Adrenal gland (tissue), 12 donors: ENCODE measurements around the gene NOL4L. TPM values are rescaled to one million over a fixed set of nuclear protein-coding genes. Genes with fewer than 3 reads are reported as not detected.

Experiments used
- DNase-seq, 7 donors: peaks; one replicate each; pipeline ENCODE4 v3.0.0-alpha.2; 2019 to 2020
- H3K27ac ChIP-seq, 5 donors: fragments of 200-600 bp; sonication (generic) in 4 of 5; 1 replicate in 3 of 5; 2 replicates in 2 of 5; pipeline versions ENCODE4 v1.5.1 to v1.8.0; 2016 to 2020; ENCODE audit warnings: mild to moderate bottlenecking in 1 of 5
- H3K27me3 ChIP-seq: fragments of 200-600 bp; 2 replicates; pipeline ENCODE4 v1.8.0; 2021
- H3K36me3 ChIP-seq, 2 donors: fragments of 200-600 bp; replicated peaks in 1 of 2; 1 replicate in 1 of 2; 2 replicates in 1 of 2; pipeline versions ENCODE4 v1.5.1 to v1.8.0; 2018 to 2022
- H3K4me1 ChIP-seq, 2 donors: fragments of 200-600 bp; replicated peaks in 1 of 2; 1 replicate in 1 of 2; 2 replicates in 1 of 2; pipeline versions ENCODE4 v1.5.1 to v1.8.0; 2018 to 2021
- H3K4me3 ChIP-seq, 4 donors: fragments of 200-600 bp; sonication (generic) in 3 of 4; one replicate each; pipeline ENCODE4 v1.5.1; 2016 to 2018
- H3K9me3 ChIP-seq, 3 donors: fragments of 200-600 bp; sonication (generic) in 1 of 3; replicated peaks in 1 of 3; 1 replicate in 2 of 3; 2 replicates in 1 of 3; pipeline versions ENCODE4 v1.5.1 to v1.8.0; 2016 to 2021
- CTCF ChIP-seq, 6 experiments: fragments of 450-650 bp in 4 of 6; fragments of 200-600 bp in 2 of 6; sonication (generic) in 1 of 6; IDR thresholded peaks; 1 replicate in 5 of 6; 2 replicates in 1 of 6; pipeline versions ENCODE4 v1.5.1 to v1.8.0; 2016 to 2021; ENCODE audit warnings: antibody characterized with exemption in 6 of 6, mild to moderate bottlenecking in 2 of 6, moderate library complexity in 1 of 6
- POLR2A ChIP-seq, 2 donors: fragments of 450-650 bp; IDR thresholded peaks; one replicate each; pipeline ENCODE4 v1.6.1; 2017; ENCODE audit warnings: antibody characterized with exemption in 2 of 2, mild to moderate bottlenecking in 2 of 2, moderate library complexity in 1 of 2
- WGBS, 4 donors: extraction: QIAGEN DNeasy Blood & Tissue Kit in 2 of 4; methylation state at CpG; one replicate each; pipeline versions ENCODE4 v1.1.5 to v1.1.7; 2013 to 2017; 5-methylcytosine and 5-hydroxymethylcytosine counted together
- intact Hi-C, 2 donors: fragments of 100-400 bp; cut with DNase I; formaldehyde crosslinking; loops; one replicate each; pipeline versions ENCODE4 v1.14.1 to v1.15.0; 2022 to 2023
- polyA plus RNA-seq, 3 donors: library from polyadenylated mRNA; stranded (reverse); fragments of 200-250 nt in 2 of 3; fragments of 350-450 nt in 1 of 3; fragmentation: Illumina TruSeq in 1 of 3; extraction: RNeasy Lipid Tissue Mini Kit (QIAGEN cat#74804) in 1 of 3; gene quantifications; one replicate each; pipeline ENCODE4 v1.2.3, GENCODE V29; 2013 to 2014
- total RNA-seq, 9 donors: library from RNA; depleted of rRNA in 4 of 9; stranded (reverse); fragments of >200 nt in 4 of 9; fragments of 120-200 nt in 1 of 9; fragmentation: NEBNext Ultra II Directional in 1 of 9; extraction: Animal tissue kit (Norgen Biotek cat#: 25700) in 1 of 9; gene quantifications; one replicate each; pipeline versions ENCODE4 v1.1.0 to v1.2.4, GENCODE V29; 2013 to 2023
- donor health status: healthy with polysubstance abuse.
- donor health status: Bipolar disorder and iron deficiency.
- donor health status: DM: yes; HTN: yes; CAD: no.
- donor health status: DM: no; HTN: no; CAD: no.
- donor health status: DM: no; HTN: no; CAD: no.
- donor health status: DM: yes; HTN: yes; CAD: no.

Gene NOL4L
- total and polyA plus RNA-seq, 12 donors = 6.4 to 30.4 (median 15.7) TPM

GRCh38 chr20:32572271-32572968 is 12.7 kb downstream of the NOL4L start:
- H3K9me3 ChIP-seq = no peaks in the 10 kb centered on the region
- H3K27ac ChIP-seq = no peak overlapping the region
- DNase-seq = no peak
- no peaks in the 10 kb centered on the region for H3K36me3 ChIP-seq
- no peak for TF ChIP-seq CTCF (IDR thresholded peaks at IDR 0.05)
- TF ChIP-seq POLR2A (IDR thresholded peaks at IDR 0.05) = no peak
- intact Hi-C loops = no loop called here
- H3K27me3 ChIP-seq = no peaks in the 10 kb centered on the region
- WGBS, 4 donors = 84 to 90% (median 87%) methylated on average over 15 of the region's 15 CpGs
- H3K4me1 ChIP-seq = peaks cover 0 to 31% of the 10 kb centered on the region in 2 donors
- no peak overlapping the region for H3K4me3 ChIP-seq

- intact Hi-C loops = no loop called here
- WGBS, 4 donors = 74 to 88% (median 82%) methylated on average over 8 to 9 of the region's 9 CpGs
- H3K27ac ChIP-seq = no peak overlapping the region
- no peak for DNase-seq
- no peaks in the 10 kb centered on the region for H3K36me3 ChIP-seq
- H3K4me1 ChIP-seq = peaks cover 0 to 31% of the 10 kb centered on the region in 2 donors
- no peaks in the 10 kb centered on the region for H3K27me3 ChIP-seq
- no peaks in the 10 kb centered on the region for H3K9me3 ChIP-seq
- no peak overlapping the region for H3K4me3 ChIP-seq
- TF ChIP-seq CTCF (IDR thresholded peaks at IDR 0.05) (no peak), POLR2A (IDR thresholded peaks at IDR 0.05) (no peak)
These were observed 13.6 kb downstream of the NOL4L start for GRCh38 chr20:32571566-32571965.

- WGBS, 4 donors = 64 to 72% (median 68%) methylated on average over 6 to 10 of the region's 10 CpGs
- H3K27me3 ChIP-seq = no peaks in the 10 kb centered on the region
- no peaks in the 10 kb centered on the region for H3K9me3 ChIP-seq
- no peak for DNase-seq
- no peak overlapping the region for H3K27ac ChIP-seq
- no peak overlapping the region for H3K4me3 ChIP-seq
- TF ChIP-seq CTCF (IDR thresholded peaks at IDR 0.05) (no peak), POLR2A (IDR thresholded peaks at IDR 0.05) (no peak)
- intact Hi-C loops = no loop called here
- H3K4me1 ChIP-seq = peaks cover 0 to 31% of the 10 kb centered on the region in 2 donors
- H3K36me3 ChIP-seq = no peaks in the 10 kb centered on the region
These were observed 14.5 kb downstream of the NOL4L start for GRCh38 chr20:32570401-32571190.

- TF ChIP-seq POLR2A (IDR thresholded peaks at IDR 0.05) (no peak), CTCF (IDR thresholded peaks at IDR 0.05) (no peak)
- no peak overlapping the region for H3K27ac ChIP-seq
- DNase-seq = no peak
These were observed 15.5 kb downstream of the NOL4L start for GRCh38 chr20:32569380-32570305.

More at GRCh38 chr20:32569380-32570305, 15.5 kb downstream of the NOL4L start:
- intact Hi-C loops = no loop called here
- WGBS, 4 donors = 87 to 90% (median 89%) methylated on average over 9 of the region's 9 CpGs
- Histone ChIP-seq H3K27me3 (no peaks in the 10 kb centered on the region), H3K4me3 (no peak overlapping the region), H3K36me3 (no peaks in the 10 kb centered on the region), H3K4me1 (peaks cover 0 to 27% of the 10 kb centered on the region in 2 donors), H3K9me3 (no peaks in the 10 kb centered on the region)
